ENCODE results near the gene CD58. TPM values are rescaled to one million over a fixed set of nuclear protein-coding genes. Genes with fewer than 3 reads are reported as not detected.

CD58 gene
- total and polyA plus RNA-seq, 4 donors: 5.1 to 30.2 (median 10.8) TPM

DNA sequence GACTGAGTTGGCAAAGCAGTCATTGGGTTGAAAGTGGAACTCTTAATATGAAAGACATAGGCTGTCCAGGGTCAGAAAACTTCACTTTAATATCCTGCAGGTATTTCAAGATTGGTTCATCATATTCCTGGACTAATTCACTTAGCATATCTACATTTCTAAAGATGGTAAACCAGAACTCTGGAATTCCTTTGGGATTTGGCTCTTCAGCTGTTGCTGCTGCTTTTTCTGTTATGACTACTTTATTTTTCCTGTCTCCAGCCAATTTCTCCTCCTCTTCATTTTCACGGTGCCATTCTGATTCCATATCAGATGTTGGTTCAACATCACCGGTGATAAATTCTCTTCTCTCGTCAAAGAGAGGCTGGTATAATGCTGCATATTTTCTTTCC is 37.4 kb downstream of the CD58 start:
- Histone ChIP-seq H3K9me3 (ENCODE audit: control insufficient read depth in 4 of 4, low read length in 3 of 4) (no peaks in the 10 kb centered on the region), H3K27me3 (ENCODE audit: control insufficient read depth in 4 of 4, insufficient read depth in 4 of 4, low read length in 3 of 4) (no peaks in the 10 kb centered on the region), H3K4me3 (ENCODE audit: low read depth in 1 of 3, low read length in 3 of 3) (no peak overlapping the region), H3K9ac (ENCODE audit: low read depth in 1 of 2, low read length in 2 of 2) (no peak overlapping the region), H3K4me1 (ENCODE audit: control insufficient read depth in 4 of 4, insufficient read depth in 4 of 4, low read length in 3 of 4) (no peaks in the 10 kb centered on the region), H3K27ac (ENCODE audit: low read depth in 1 of 2, low read length in 2 of 2) (no peak overlapping the region), H3K36me3 (ENCODE audit: control insufficient read depth in 4 of 4, insufficient read depth in 3 of 4, low read depth in 1 of 4, low read length in 3 of 4) (peaks cover 1 to 7% (median 3%) of the 10 kb centered on the region in 4 donors)
- 96% methylated on average over 3 of the region's 3 CpGs for WGBS
- TF ChIP-seq FOXA1 (IDR thresholded peaks at IDR 0.05) (no peak), SP1 (IDR thresholded peaks at IDR 0.05) (no peak), RAD21 (IDR thresholded peaks at IDR 0.05) (no peak), HNF4G (IDR thresholded peaks at IDR 0.05) (no peak), RXRA (IDR thresholded peaks at IDR 0.05) (no peak), GABPA (IDR thresholded peaks at IDR 0.05 in 1 of 2, conservative IDR thresholded peaks at IDR 0.05 in 1 of 2) (no peak), TAF1 (conservative IDR thresholded peaks at IDR 0.05) (no peak), FOXA2 (IDR thresholded peaks at IDR 0.05) (no peak), EGR1 (IDR thresholded peaks at IDR 0.05; ENCODE audit: low read depth in 2 of 2) (no peak), JUND (IDR thresholded peaks at IDR 0.05) (no peak), HNF4A (conservative IDR thresholded peaks at IDR 0.05) (no peak), YY1 (IDR thresholded peaks at IDR 0.05) (no peak), NR2F2 (IDR thresholded peaks at IDR 0.05) (no peak)
- TF ChIP-seq, protein P1, sequence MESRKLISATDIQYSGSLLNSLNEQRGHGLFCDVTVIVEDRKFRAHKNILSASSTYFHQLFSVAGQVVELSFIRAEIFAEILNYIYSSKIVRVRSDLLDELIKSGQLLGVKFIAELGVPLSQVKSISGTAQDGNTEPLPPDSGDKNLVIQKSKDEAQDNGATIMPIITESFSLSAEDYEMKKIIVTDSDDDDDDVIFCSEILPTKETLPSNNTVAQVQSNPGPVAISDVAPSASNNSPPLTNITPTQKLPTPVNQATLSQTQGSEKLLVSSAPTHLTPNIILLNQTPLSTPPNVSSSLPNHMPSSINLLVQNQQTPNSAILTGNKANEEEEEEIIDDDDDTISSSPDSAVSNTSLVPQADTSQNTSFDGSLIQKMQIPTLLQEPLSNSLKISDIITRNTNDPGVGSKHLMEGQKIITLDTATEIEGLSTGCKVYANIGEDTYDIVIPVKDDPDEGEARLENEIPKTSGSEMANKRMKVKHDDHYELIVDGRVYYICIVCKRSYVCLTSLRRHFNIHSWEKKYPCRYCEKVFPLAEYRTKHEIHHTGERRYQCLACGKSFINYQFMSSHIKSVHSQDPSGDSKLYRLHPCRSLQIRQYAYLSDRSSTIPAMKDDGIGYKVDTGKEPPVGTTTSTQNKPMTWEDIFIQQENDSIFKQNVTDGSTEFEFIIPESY (IDR thresholded peaks at IDR 0.05): no peak
- TF ChIP-seq, protein P2, sequence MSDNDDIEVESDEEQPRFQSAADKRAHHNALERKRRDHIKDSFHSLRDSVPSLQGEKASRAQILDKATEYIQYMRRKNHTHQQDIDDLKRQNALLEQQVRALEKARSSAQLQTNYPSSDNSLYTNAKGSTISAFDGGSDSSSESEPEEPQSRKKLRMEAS (IDR thresholded peaks at IDR 0.05): no peak
- TF ChIP-seq, protein P3, sequence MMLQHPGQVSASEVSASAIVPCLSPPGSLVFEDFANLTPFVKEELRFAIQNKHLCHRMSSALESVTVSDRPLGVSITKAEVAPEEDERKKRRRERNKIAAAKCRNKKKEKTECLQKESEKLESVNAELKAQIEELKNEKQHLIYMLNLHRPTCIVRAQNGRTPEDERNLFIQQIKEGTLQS (IDR thresholded peaks at IDR 0.05): no peak
- TF ChIP-seq, protein P4, sequence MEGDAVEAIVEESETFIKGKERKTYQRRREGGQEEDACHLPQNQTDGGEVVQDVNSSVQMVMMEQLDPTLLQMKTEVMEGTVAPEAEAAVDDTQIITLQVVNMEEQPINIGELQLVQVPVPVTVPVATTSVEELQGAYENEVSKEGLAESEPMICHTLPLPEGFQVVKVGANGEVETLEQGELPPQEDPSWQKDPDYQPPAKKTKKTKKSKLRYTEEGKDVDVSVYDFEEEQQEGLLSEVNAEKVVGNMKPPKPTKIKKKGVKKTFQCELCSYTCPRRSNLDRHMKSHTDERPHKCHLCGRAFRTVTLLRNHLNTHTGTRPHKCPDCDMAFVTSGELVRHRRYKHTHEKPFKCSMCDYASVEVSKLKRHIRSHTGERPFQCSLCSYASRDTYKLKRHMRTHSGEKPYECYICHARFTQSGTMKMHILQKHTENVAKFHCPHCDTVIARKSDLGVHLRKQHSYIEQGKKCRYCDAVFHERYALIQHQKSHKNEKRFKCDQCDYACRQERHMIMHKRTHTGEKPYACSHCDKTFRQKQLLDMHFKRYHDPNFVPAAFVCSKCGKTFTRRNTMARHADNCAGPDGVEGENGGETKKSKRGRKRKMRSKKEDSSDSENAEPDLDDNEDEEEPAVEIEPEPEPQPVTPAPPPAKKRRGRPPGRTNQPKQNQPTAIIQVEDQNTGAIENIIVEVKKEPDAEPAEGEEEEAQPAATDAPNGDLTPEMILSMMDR (IDR thresholded peaks at IDR 0.05; ENCODE audit: low read depth, low read length, missing input control): no peak
- TF ChIP-seq, protein P5, sequence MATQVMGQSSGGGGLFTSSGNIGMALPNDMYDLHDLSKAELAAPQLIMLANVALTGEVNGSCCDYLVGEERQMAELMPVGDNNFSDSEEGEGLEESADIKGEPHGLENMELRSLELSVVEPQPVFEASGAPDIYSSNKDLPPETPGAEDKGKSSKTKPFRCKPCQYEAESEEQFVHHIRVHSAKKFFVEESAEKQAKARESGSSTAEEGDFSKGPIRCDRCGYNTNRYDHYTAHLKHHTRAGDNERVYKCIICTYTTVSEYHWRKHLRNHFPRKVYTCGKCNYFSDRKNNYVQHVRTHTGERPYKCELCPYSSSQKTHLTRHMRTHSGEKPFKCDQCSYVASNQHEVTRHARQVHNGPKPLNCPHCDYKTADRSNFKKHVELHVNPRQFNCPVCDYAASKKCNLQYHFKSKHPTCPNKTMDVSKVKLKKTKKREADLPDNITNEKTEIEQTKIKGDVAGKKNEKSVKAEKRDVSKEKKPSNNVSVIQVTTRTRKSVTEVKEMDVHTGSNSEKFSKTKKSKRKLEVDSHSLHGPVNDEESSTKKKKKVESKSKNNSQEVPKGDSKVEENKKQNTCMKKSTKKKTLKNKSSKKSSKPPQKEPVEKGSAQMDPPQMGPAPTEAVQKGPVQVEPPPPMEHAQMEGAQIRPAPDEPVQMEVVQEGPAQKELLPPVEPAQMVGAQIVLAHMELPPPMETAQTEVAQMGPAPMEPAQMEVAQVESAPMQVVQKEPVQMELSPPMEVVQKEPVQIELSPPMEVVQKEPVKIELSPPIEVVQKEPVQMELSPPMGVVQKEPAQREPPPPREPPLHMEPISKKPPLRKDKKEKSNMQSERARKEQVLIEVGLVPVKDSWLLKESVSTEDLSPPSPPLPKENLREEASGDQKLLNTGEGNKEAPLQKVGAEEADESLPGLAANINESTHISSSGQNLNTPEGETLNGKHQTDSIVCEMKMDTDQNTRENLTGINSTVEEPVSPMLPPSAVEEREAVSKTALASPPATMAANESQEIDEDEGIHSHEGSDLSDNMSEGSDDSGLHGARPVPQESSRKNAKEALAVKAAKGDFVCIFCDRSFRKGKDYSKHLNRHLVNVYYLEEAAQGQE (IDR thresholded peaks at IDR 0.05): no peak
- no peak for DNase-seq (ENCODE audit: low spot score)
